Activated effector memory CD4-positive, alpha-beta T cell treated with anti-CD3 and anti-CD28 coated beads, Interleukin-2, amount 50 U/mL, for 16 hours (primary cell): ENCODE data around the gene GNG7.
"Not testable (repeated sequence)": the region's sequence is repeated elsewhere in the genome, so short reads cannot be mapped to it uniquely, and the experiment has no call there.

Experiments used
- DNase-seq: peaks from one replicate; pipeline ENCODE4 v3.0.0-alpha.2; 2020

GNG7 gene

GRCh38 chr19:2495130-2495641, 207.3 kb downstream of the GNG7 start:
- DNase-seq = peak; percentile 77

- peak; percentile 87 for DNase-seq
Measured at GRCh38 chr19:2494447-2495129, 207.9 kb downstream of the GNG7 start.

GRCh38 chr19:2494084-2494446, 208.4 kb downstream of the GNG7 start:
- peak; percentile 65 for DNase-seq

GRCh38 chr19:2493448-2493847, 209.0 kb downstream of the GNG7 start:
- DNase-seq = not testable (repeated sequence)

- no peak for DNase-seq
Measured at GRCh38 chr19:2492870-2493269, 209.6 kb downstream of the GNG7 start.

- DNase-seq = no peak
Measured at GRCh38 chr19:2491130-2491801, 211.2 kb downstream of the GNG7 start.

- DNase-seq = no peak
Measured at GRCh38 chr19:2490659-2491058, 211.8 kb downstream of the GNG7 start.

- DNase-seq = peak; percentile 65
Measured at GRCh38 chr19:2488942-2489731, 213.4 kb downstream of the GNG7 start.

GRCh38 chr19:2488405-2488941, 214.0 kb downstream of the GNG7 start:
- no peak for DNase-seq

- DNase-seq = no peak
Measured at GRCh38 chr19:2487842-2488241, 214.7 kb downstream of the GNG7 start.

GRCh38 chr19:2487090-2487489, 215.4 kb downstream of the GNG7 start:
- DNase-seq = no peak

GRCh38 chr19:2485428-2485827, 217.1 kb downstream of the GNG7 start:
- DNase-seq = no peak

- no peak for DNase-seq
Measured at GRCh38 chr19:2484178-2484937, 218.1 kb downstream of the GNG7 start.

- no peak for DNase-seq
Measured at GRCh38 chr19:2483484-2484151, 218.9 kb downstream of the GNG7 start.

GRCh38 chr19:2483084-2483483, 219.4 kb downstream of the GNG7 start:
- DNase-seq = no peak

- DNase-seq = no peak
Measured at GRCh38 chr19:2482354-2483038, 220.0 kb downstream of the GNG7 start.

GRCh38 chr19:2481466-2481865, 221.0 kb downstream of the GNG7 start:
- DNase-seq = no peak

- no peak for DNase-seq
Measured at GRCh38 chr19:2479556-2480194, 222.8 kb downstream of the GNG7 start.

- DNase-seq = peak; percentile 88
Measured at GRCh38 chr19:2478756-2479555, 223.5 kb downstream of the GNG7 start.

GRCh38 chr19:2478278-2478755, 224.2 kb downstream of the GNG7 start:
- peak; percentile 78 for DNase-seq
